Measurements from ENCODE around the gene LAMTOR3. TPM values are rescaled to one million over a fixed set of nuclear protein-coding genes. Genes with fewer than 3 reads are reported as not detected.

The LAMTOR3 gene
- polyA plus RNA-seq, 1 of the 3 experiments (the other 2 are of a cell fraction): 20.8 TPM

GRCh38 chr4:99868126-99868596, 26.1 kb downstream of the LAMTOR3 start:
- H3K79me2 ChIP-seq (ENCODE audit: insufficient read depth): no peaks in the 10 kb centered on the region
- 51% methylated on average over 8 of the region's 8 CpGs for WGBS (ENCODE audit: low lambda C conversion rate)
- H3K9me3 ChIP-seq: no peaks in the 10 kb centered on the region
- peak overlapping the region; percentile 17 to 53; a peak in 1 of 4 replicates for H3K27ac ChIP-seq (ENCODE audit: low read depth in 2 of 2, low read length in 1 of 2)
- H2AFZ ChIP-seq (ENCODE audit: low read depth): 0 out of 2 replicates have a peak overlapping the region, but pooled peaks have one; percentile 36
- H3K4me1 ChIP-seq (ENCODE audit: control insufficient read depth in 1 of 2, insufficient read depth in 2 of 2, low read depth in 1 of 2, low read length in 1 of 2): no peaks in the 10 kb centered on the region; a peak in 2 of 4 replicates
- ChIA-PET CTCF (no interaction called here), POLR2A (no interaction called here)
- no peak overlapping the region for H3K9ac ChIP-seq
- no peaks in the 10 kb centered on the region for H3F3A ChIP-seq (replicated peaks; ENCODE audit: insufficient read depth)
- no peak overlapping the region for H3K4me3 ChIP-seq (ENCODE audit: low read depth in 2 of 2, low read length in 1 of 2)
- no peaks in the 10 kb centered on the region for H4K20me1 ChIP-seq (ENCODE audit: insufficient read depth)
- no peaks in the 10 kb centered on the region for H3K36me3 ChIP-seq (replicated peaks in 1 of 2; ENCODE audit: control insufficient read depth in 1 of 2, insufficient read depth in 2 of 2, low read length in 1 of 2)
- 0 out of 2 replicates have a peak, but pooled peaks have one; percentile 24 for TF ChIP-seq FOSL2 (IDR thresholded peaks at IDR 0.05; ENCODE audit: borderline replicate concordance, low read depth)
- peak; percentile 87 for TF ChIP-seq TCF12 (IDR thresholded peaks at IDR 0.05)
- TF ChIP-seq EP300 (IDR thresholded peaks at IDR 0.05; ENCODE audit: borderline replicate concordance in 1 of 2, low read depth in 1 of 2, low read length in 1 of 2): no peak
- no peak for TF ChIP-seq EZH2phosphoT487 (IDR thresholded peaks at IDR 0.05; ENCODE audit: borderline replicate concordance, low read depth)
- 0 out of 2 replicates have a peak, but pooled peaks have one; percentile 3 for TF ChIP-seq PBX3 (IDR thresholded peaks at IDR 0.05)
- 0 out of 2 replicates have a peak, but pooled peaks have one; percentile 4 for TF ChIP-seq JUND (IDR thresholded peaks at IDR 0.05)
- H3K27me3 ChIP-seq (ENCODE audit: insufficient read depth): no peaks in the 10 kb centered on the region
- DNase-seq: no peak
- H3K4me2 ChIP-seq: 0 out of 2 replicates have a peak overlapping the region, but pooled peaks have one; percentile 3
- no peaks in the 10 kb centered on the region for H3K9me2 ChIP-seq

DNA sequence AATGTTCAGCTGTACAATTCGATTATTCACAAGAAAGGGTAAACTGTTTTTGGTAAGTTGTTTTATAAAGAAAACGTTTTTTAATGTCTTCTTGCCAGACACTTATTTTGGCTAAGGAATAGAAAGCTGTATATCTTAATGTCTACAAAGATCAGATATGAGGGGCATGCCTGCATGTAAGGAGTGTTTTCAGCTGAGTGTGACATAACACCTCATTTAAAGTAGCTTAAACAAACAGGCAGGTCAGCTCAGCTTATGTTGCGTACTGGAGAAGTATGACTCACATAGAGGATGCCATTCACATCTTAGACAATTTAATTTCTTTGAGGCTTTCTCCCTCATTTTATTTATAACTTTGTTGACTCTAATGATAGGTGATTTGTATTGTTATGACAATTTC, 30.4 kb downstream of the LAMTOR3 start:
- no peaks in the 10 kb centered on the region for H3K9me3 ChIP-seq
- no peak overlapping the region for H3K4me3 ChIP-seq (ENCODE audit: low read depth in 2 of 2, low read length in 1 of 2)
- H2AFZ ChIP-seq (ENCODE audit: low read depth): no peak overlapping the region
- H3K27me3 ChIP-seq (ENCODE audit: insufficient read depth): no peaks in the 10 kb centered on the region
- H3K9me2 ChIP-seq: no peaks in the 10 kb centered on the region
- POLR2A ChIA-PET: no interaction called here
- DNase-seq: no peak
- no peaks in the 10 kb centered on the region; a peak in 2 of 4 replicates for H3K4me1 ChIP-seq (ENCODE audit: control insufficient read depth in 1 of 2, insufficient read depth in 2 of 2, low read depth in 1 of 2, low read length in 1 of 2)
- CTCF ChIA-PET: no interaction called here
- no peaks in the 10 kb centered on the region for H4K20me1 ChIP-seq (ENCODE audit: insufficient read depth)
- H3F3A ChIP-seq (replicated peaks; ENCODE audit: insufficient read depth): no peaks in the 10 kb centered on the region
- no peaks in the 10 kb centered on the region for H3K36me3 ChIP-seq (replicated peaks in 1 of 2; ENCODE audit: control insufficient read depth in 1 of 2, insufficient read depth in 2 of 2, low read length in 1 of 2)
- H3K9ac ChIP-seq: no peak overlapping the region
- 47% methylated on average over 3 of the region's 3 CpGs for WGBS (ENCODE audit: low lambda C conversion rate)
- TF ChIP-seq IRF3 (IDR thresholded peaks at IDR 0.05; ENCODE audit: low read depth, low read length): no peak
- TF ChIP-seq FOSL2 (IDR thresholded peaks at IDR 0.05; ENCODE audit: borderline replicate concordance, low read depth): no peak
- TF ChIP-seq CHD2 (IDR thresholded peaks at IDR 0.05; ENCODE audit: low read length, partially characterized antibody): no peak
- TF ChIP-seq PBX3 (IDR thresholded peaks at IDR 0.05): no peak
- TF ChIP-seq, protein P1, sequence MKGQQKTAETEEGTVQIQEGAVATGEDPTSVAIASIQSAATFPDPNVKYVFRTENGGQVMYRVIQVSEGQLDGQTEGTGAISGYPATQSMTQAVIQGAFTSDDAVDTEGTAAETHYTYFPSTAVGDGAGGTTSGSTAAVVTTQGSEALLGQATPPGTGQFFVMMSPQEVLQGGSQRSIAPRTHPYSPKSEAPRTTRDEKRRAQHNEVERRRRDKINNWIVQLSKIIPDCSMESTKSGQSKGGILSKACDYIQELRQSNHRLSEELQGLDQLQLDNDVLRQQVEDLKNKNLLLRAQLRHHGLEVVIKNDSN (IDR thresholded peaks at IDR 0.05; ENCODE audit: borderline replicate concordance, low read depth): no peak
- no peak for TF ChIP-seq TEAD4 (IDR thresholded peaks at IDR 0.05; ENCODE audit: borderline replicate concordance, insufficient read depth)
- TF ChIP-seq ELF1 (IDR thresholded peaks at IDR 0.05): no peak
- TF ChIP-seq GABPA (IDR thresholded peaks at IDR 0.05; ENCODE audit: low read depth): no peak
- no peak for TF ChIP-seq RFX5 (IDR thresholded peaks at IDR 0.05; ENCODE audit: low read length)
- TF ChIP-seq NRF1 (IDR thresholded peaks at IDR 0.05; ENCODE audit: low read depth, low read length): no peak
- TF ChIP-seq CTCF (IDR thresholded peaks at IDR 0.05): no peak
- TF ChIP-seq RXRA (IDR thresholded peaks at IDR 0.05; ENCODE audit: borderline replicate concordance, low read depth): no peak
- H3K27ac ChIP-seq (ENCODE audit: low read depth in 2 of 2, low read length in 1 of 2): no peak overlapping the region
- no peak overlapping the region for H3K4me2 ChIP-seq
- no peaks in the 10 kb centered on the region for H3K79me2 ChIP-seq (ENCODE audit: insufficient read depth)

Measured in SK-N-SH (cell line).